CD4-positive, CD25-positive, alpha-beta regulatory T cell (primary cell): Measurements from ENCODE around the gene NACC1. TPM values are rescaled to one million over a fixed set of nuclear protein-coding genes. Genes with fewer than 3 reads are reported as not detected.

Experiments
- ATAC-seq, 2 donors: fragments of 150-1000 bp; cut with Tn5 transposase; one replicate each; pipeline ENCODE4 v1.10.0; 2021; ENCODE audit warnings: low read depth in 2 of 2, moderate number of reproducible peaks in 2 of 2, moderate library complexity in 1 of 2
- DNase-seq, 3 donors: peaks; one replicate each; pipeline versions ENCODE4 v3.0.0 to v3.0.0-alpha.2; 2012 to 2022; ENCODE audit warnings: mixed read lengths in 1 of 3
- H3K27ac ChIP-seq: one replicate; pipeline ENCODE4 v1.7.0; 2013; ENCODE audit warnings: mild to moderate bottlenecking, low read length; ENCODE audit not compliant: insufficient read depth, poor library complexity, severe bottlenecking
- H3K27me3 ChIP-seq: one replicate; pipeline ENCODE4 v1.7.0; 2013; ENCODE audit warnings: low read length; ENCODE audit not compliant: control insufficient read depth, insufficient read depth
- H3K36me3 ChIP-seq: one replicate; pipeline ENCODE4 v1.7.0; 2013; ENCODE audit warnings: mild to moderate bottlenecking, low read length, moderate library complexity; ENCODE audit not compliant: control insufficient read depth, insufficient read depth
- H3K4me1 ChIP-seq: 2 replicates; pipeline ENCODE4 v1.7.0; 2013; ENCODE audit warnings: mild to moderate bottlenecking, low read length; ENCODE audit not compliant: insufficient read depth, control insufficient read depth, poor library complexity, severe bottlenecking
- H3K4me3 ChIP-seq: one replicate; pipeline ENCODE4 v1.7.0; 2013; ENCODE audit warnings: low read depth, mild to moderate bottlenecking, low read length, moderate library complexity
- H3K9me3 ChIP-seq, 2 experiments: 1 replicate in 1 of 2; 2 replicates in 1 of 2; pipeline ENCODE4 v1.7.0; 2013; ENCODE audit warnings: low read length in 2 of 2, mild to moderate bottlenecking in 1 of 2, moderate library complexity in 1 of 2; ENCODE audit not compliant: control insufficient read depth in 2 of 2
- H3K27ac Mint-ChIP-seq, 3 donors: one replicate each; pipeline ENCODE4 v1.8.0; 2020 to 2022; ENCODE audit warnings: mild to moderate bottlenecking in 3 of 3, mixed read lengths in 3 of 3, moderate library complexity in 2 of 3
- H3K27me3 Mint-ChIP-seq: one replicate; pipeline ENCODE4 v1.8.0; 2022; ENCODE audit warnings: mild to moderate bottlenecking, mixed read lengths
- H3K36me3 Mint-ChIP-seq: one replicate; pipeline ENCODE4 v1.8.0; 2020; ENCODE audit warnings: mixed read lengths
- H3K4me1 Mint-ChIP-seq, 4 donors: one replicate each; pipeline ENCODE4 v1.8.0; 2020 to 2022; ENCODE audit warnings: mixed read lengths in 4 of 4, mild to moderate bottlenecking in 1 of 4
- H3K4me3 Mint-ChIP-seq, 4 donors: one replicate each; pipeline ENCODE4 v1.8.0; 2020 to 2022; ENCODE audit warnings: mild to moderate bottlenecking in 4 of 4, mixed read lengths in 4 of 4, moderate library complexity in 3 of 4
- H3K9me3 Mint-ChIP-seq, 7 donors: one replicate each; pipeline ENCODE4 v1.8.0; 2020 to 2022; ENCODE audit warnings: mixed read lengths in 7 of 7, mild to moderate bottlenecking in 3 of 7, moderate library complexity in 2 of 7
- polyA plus RNA-seq, 4 donors: library from polyadenylated mRNA; unstranded; fragments of 300-500 nt; fragmentation: Illumina TruSeq; gene quantifications; one replicate each; pipeline ENCODE4 v1.2.3, GENCODE V29; 2021
- total RNA-seq: library from RNA; stranded (reverse); gene quantifications from one replicate; pipeline ENCODE4 v1.2.3, GENCODE V29; 2022

NACC1 gene
- total and polyA plus RNA-seq, 5 donors from 2014 or later: 0.71 to 25.4 (median 1.4) TPM

GRCh38 chr19:13122980-13123957 lies 5.2 kb downstream of the NACC1 start:
- no peaks in the 10 kb centered on the region for H3K9me3 ChIP-seq
- no peaks in the 10 kb centered on the region for H3K36me3 Mint-ChIP-seq
- H3K9me3 Mint-ChIP-seq: no peaks in the 10 kb centered on the region
- no peak overlapping the region for H3K27ac Mint-ChIP-seq
- H3K4me1 ChIP-seq: peaks cover 18% of the 10 kb centered on the region
- H3K4me3 ChIP-seq: no peak overlapping the region
- H3K4me3 Mint-ChIP-seq: peak overlapping the region in 2 of 4 donors; percentile 58 to 90
- DNase-seq: no peak
- H3K27ac ChIP-seq: no peak overlapping the region
- H3K36me3 ChIP-seq: peaks cover 7% of the 10 kb centered on the region
- no peak for ATAC-seq
- peaks cover 0 to 55% (median 29%) of the 10 kb centered on the region in 4 donors for H3K4me1 Mint-ChIP-seq
- H3K27me3 ChIP-seq: no peaks in the 10 kb centered on the region
- H3K27me3 Mint-ChIP-seq: no peaks in the 10 kb centered on the region

- H3K36me3 Mint-ChIP-seq: no peaks in the 10 kb centered on the region
- H3K36me3 ChIP-seq: no peaks in the 10 kb centered on the region
- no peaks in the 10 kb centered on the region for H3K27me3 ChIP-seq
- no peak overlapping the region for H3K27ac Mint-ChIP-seq
- H3K27me3 Mint-ChIP-seq: no peaks in the 10 kb centered on the region
- DNase-seq (no peak), ATAC-seq (no peak)
- H3K9me3 ChIP-seq: no peaks in the 10 kb centered on the region
- H3K4me1 Mint-ChIP-seq: peaks cover 0 to 38% (median 22%) of the 10 kb centered on the region in 4 donors
- peak overlapping the region in 1 of 4 donors; percentile 54 for H3K4me3 Mint-ChIP-seq
- no peak overlapping the region for H3K4me3 ChIP-seq
- H3K4me1 ChIP-seq: peaks cover 5% of the 10 kb centered on the region
- H3K27ac ChIP-seq: no peak overlapping the region
- H3K9me3 Mint-ChIP-seq: no peaks in the 10 kb centered on the region
Observed at GRCh38 chr19:13127051-13127450, 9.0 kb downstream of the NACC1 start.

- Mint-ChIP-seq H3K4me3 (no peak overlapping the region), H3K4me1 (peaks cover 6 to 38% (median 24%) of the 10 kb centered on the region in 4 donors), H3K27me3 (no peaks in the 10 kb centered on the region), H3K27ac (peak overlapping the region in 2 of 3 donors; percentile 67 to 82), H3K9me3 (no peaks in the 10 kb centered on the region), H3K36me3 (no peaks in the 10 kb centered on the region)
- ATAC-seq: no peak
- no peak overlapping the region for H3K27ac ChIP-seq
- peaks cover 15% of the 10 kb centered on the region for H3K4me1 ChIP-seq
- DNase-seq: no peak
- no peaks in the 10 kb centered on the region for H3K27me3 ChIP-seq
- no peak overlapping the region for H3K4me3 ChIP-seq
- H3K36me3 ChIP-seq: no peaks in the 10 kb centered on the region
- H3K9me3 ChIP-seq: no peaks in the 10 kb centered on the region
Observed at GRCh38 chr19:13127811-13128575, 9.9 kb downstream of the NACC1 start.

DNA sequence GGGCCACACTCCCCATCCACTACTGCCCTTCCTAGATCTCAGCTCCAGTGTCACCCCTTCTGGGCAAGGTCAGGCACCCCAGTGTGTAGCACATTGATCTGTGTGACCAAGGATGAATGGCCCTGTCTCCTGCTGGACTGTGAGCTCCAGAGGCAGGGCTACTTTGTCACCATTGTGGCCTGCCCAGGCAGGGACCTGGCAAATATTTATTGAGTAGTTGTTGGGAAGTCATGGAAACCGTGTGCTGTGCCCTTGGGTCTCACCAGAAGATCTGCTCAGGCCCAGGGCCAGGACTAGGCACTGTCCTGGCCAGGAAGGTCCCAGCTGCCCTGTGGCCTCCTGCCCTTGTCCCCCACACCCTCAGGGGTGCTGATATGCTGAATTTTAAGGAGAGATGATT lies 10.5 kb downstream of the NACC1 start:
- ATAC-seq (no peak), DNase-seq (no peak)
- Histone ChIP-seq H3K27me3 (no peaks in the 10 kb centered on the region), H3K9me3 (no peaks in the 10 kb centered on the region), H3K4me3 (no peak overlapping the region), H3K36me3 (no peaks in the 10 kb centered on the region), H3K27ac (no peak overlapping the region), H3K4me1 (peaks cover 20% of the 10 kb centered on the region)
- no peak overlapping the region for H3K4me3 Mint-ChIP-seq
- no peak overlapping the region for H3K27ac Mint-ChIP-seq
- H3K4me1 Mint-ChIP-seq: peaks cover 6 to 41% (median 26%) of the 10 kb centered on the region in 4 donors
- H3K9me3 Mint-ChIP-seq: no peaks in the 10 kb centered on the region
- no peaks in the 10 kb centered on the region for H3K36me3 Mint-ChIP-seq
- H3K27me3 Mint-ChIP-seq: no peaks in the 10 kb centered on the region

DNA sequence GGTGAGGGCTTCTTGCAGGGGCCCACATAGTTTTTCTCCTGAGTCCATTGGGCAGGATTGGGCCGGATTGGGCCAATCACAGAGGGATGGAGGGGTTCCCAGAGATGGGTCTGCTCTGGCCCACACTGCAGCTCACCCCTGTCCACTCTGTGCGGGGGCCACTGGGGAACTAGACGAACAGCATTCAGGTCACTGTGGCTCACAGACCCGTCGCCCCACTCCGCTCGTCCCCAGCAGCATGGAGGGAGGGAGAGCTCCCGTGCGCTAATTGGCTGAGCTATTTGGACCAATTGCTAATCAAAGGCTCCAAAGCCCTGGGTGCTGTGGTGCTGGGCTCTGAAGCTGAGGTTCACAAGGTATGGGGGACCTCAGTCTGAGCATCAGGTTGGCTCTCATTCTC lies 11.3 kb downstream of the NACC1 start:
- Histone ChIP-seq H3K4me3 (no peak overlapping the region), H3K9me3 (no peaks in the 10 kb centered on the region), H3K27ac (no peak overlapping the region), H3K4me1 (peaks cover 20% of the 10 kb centered on the region), H3K27me3 (no peaks in the 10 kb centered on the region), H3K36me3 (no peaks in the 10 kb centered on the region)
- ATAC-seq: no peak
- Mint-ChIP-seq H3K27me3 (no peaks in the 10 kb centered on the region), H3K27ac (peak overlapping the region in 1 of 3 donors; percentile 9), H3K36me3 (no peaks in the 10 kb centered on the region), H3K4me1 (peaks cover 6 to 40% (median 24%) of the 10 kb centered on the region in 4 donors), H3K9me3 (no peaks in the 10 kb centered on the region), H3K4me3 (no peak overlapping the region)
- no peak for DNase-seq

DNA sequence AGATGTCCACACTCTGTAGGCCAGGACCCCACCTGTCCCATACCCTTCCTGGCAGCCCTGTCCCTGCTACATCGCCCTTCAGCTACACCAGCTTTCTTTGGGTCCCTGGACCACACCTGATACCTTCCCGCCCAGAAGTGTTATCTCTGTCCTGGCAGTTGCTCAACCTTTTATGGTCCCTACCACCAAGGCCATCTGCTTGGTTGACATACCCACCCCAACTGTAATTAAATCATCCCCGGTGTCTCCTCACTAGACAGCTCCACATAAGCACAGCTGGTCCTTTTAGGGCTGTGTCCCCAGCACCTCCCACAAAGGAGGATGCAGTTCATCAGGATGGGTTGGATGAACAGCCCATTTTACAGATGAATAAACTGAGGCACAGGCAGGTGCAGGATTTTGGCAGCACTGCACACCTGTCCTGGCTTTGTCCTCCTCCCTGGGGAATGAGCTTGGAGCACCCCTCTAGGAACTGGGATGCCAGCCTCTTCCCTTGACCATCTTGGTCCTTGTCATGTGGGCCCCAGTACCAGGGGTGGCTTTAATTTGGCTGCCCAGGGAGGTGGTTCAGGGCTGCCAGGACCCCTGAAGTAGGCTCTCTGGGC lies 12.9 kb downstream of the NACC1 start:
- Mint-ChIP-seq H3K27me3 (no peaks in the 10 kb centered on the region), H3K4me3 (no peak overlapping the region), H3K36me3 (no peaks in the 10 kb centered on the region), H3K27ac (peak overlapping the region in 2 of 3 donors; percentile 27 to 69), H3K9me3 (no peaks in the 10 kb centered on the region), H3K4me1 (peaks cover 6 to 37% (median 24%) of the 10 kb centered on the region in 4 donors)
- Histone ChIP-seq H3K4me1 (peaks cover 20% of the 10 kb centered on the region), H3K36me3 (peaks cover 3% of the 10 kb centered on the region), H3K9me3 (no peaks in the 10 kb centered on the region), H3K27ac (no peak overlapping the region), H3K4me3 (no peak overlapping the region), H3K27me3 (no peaks in the 10 kb centered on the region)
- no peak for ATAC-seq
- DNase-seq: no peak

- Histone ChIP-seq H3K27me3 (no peaks in the 10 kb centered on the region), H3K9me3 (no peaks in the 10 kb centered on the region), H3K27ac (peak overlapping the region; percentile 56), H3K4me3 (peak overlapping the region; percentile 44), H3K4me1 (peaks cover 20% of the 10 kb centered on the region), H3K36me3 (peaks cover 12% of the 10 kb centered on the region)
- DNase-seq (peak in 2 of 3 donors; percentile 45 to 73), ATAC-seq (peak; percentile 90)
- Mint-ChIP-seq H3K27ac (peak overlapping the region; percentile 83 to 92 (median 92)), H3K27me3 (no peaks in the 10 kb centered on the region), H3K36me3 (peaks cover 4% of the 10 kb centered on the region), H3K9me3 (no peaks in the 10 kb centered on the region), H3K4me1 (peaks cover 6 to 37% (median 23%) of the 10 kb centered on the region in 4 donors), H3K4me3 (peak overlapping the region; percentile 37 to 69 (median 48))
Observed at GRCh38 chr19:13132471-13133180, 14.6 kb downstream of the NACC1 start.
